ENCODE results near the gene EFCAB8.

DNA sequence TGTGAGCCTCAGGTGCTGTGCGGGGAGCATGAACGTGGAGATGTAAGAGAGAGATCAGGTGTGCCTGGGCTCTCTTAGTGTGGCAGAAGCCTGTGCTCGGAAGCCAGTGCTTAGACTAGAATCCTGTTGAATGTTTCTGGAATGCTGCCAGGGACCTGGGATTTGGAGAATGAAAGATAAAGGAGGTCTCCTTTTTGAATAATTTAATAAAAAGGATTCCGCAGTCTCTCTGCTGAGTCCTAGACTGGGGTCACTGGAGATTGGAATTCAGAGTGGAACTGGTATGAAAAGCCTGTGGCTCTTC, 18.8 kb upstream of the EFCAB8 start:
- no peak for TF ChIP-seq ZFP30 (CRISPR knock-in tag; IDR thresholded peaks at IDR 0.05)
- no peak for TF ChIP-seq RARB (CRISPR knock-in tag; IDR thresholded peaks at IDR 0.05)
- TF ChIP-seq ESRRG (CRISPR knock-in tag; IDR thresholded peaks at IDR 0.05): no peak
- TF ChIP-seq, protein P1, sequence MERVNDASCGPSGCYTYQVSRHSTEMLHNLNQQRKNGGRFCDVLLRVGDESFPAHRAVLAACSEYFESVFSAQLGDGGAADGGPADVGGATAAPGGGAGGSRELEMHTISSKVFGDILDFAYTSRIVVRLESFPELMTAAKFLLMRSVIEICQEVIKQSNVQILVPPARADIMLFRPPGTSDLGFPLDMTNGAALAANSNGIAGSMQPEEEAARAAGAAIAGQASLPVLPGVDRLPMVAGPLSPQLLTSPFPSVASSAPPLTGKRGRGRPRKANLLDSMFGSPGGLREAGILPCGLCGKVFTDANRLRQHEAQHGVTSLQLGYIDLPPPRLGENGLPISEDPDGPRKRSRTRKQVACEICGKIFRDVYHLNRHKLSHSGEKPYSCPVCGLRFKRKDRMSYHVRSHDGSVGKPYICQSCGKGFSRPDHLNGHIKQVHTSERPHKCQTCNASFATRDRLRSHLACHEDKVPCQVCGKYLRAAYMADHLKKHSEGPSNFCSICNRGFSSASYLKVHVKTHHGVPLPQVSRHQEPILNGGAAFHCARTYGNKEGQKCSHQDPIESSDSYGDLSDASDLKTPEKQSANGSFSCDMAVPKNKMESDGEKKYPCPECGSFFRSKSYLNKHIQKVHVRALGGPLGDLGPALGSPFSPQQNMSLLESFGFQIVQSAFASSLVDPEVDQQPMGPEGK (CRISPR knock-in tag; IDR thresholded peaks at IDR 0.05; ENCODE audit: borderline replicate concordance): no peak
- no peak for TF ChIP-seq OSR1 (CRISPR knock-in tag; IDR thresholded peaks at IDR 0.05)
- no peak for TF ChIP-seq GLIS3 (CRISPR knock-in tag; IDR thresholded peaks at IDR 0.05)
- TF ChIP-seq, protein P2, sequence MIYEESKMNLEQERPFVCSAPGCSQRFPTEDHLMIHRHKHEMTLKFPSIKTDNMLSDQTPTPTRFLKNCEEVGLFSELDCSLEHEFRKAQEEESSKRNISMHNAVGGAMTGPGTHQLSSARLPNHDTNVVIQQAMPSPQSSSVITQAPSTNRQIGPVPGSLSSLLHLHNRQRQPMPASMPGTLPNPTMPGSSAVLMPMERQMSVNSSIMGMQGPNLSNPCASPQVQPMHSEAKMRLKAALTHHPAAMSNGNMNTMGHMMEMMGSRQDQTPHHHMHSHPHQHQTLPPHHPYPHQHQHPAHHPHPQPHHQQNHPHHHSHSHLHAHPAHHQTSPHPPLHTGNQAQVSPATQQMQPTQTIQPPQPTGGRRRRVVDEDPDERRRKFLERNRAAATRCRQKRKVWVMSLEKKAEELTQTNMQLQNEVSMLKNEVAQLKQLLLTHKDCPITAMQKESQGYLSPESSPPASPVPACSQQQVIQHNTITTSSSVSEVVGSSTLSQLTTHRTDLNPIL (CRISPR knock-in tag; IDR thresholded peaks at IDR 0.05; ENCODE audit: low read depth): no peak
- no peak for TF ChIP-seq ZNF8 (CRISPR knock-in tag; IDR thresholded peaks at IDR 0.05)
- no peak for TF ChIP-seq ZC3H10 (CRISPR knock-in tag; IDR thresholded peaks at IDR 0.05)
- TF ChIP-seq PPARA (CRISPR knock-in tag; IDR thresholded peaks at IDR 0.05; ENCODE audit: borderline replicate concordance): no peak

Data from SK-N-SH treated with all-trans-retinoic acid at 6 μM for 48 hours (cell line).